K562 (cell line): ENCODE measurements around the gene SLC1A1. TPM values are rescaled to one million over a fixed set of nuclear protein-coding genes. Genes with fewer than 3 reads are reported as not detected.

Experiments used
- ATAC-seq: fragments of 200-7000 bp; cut with Tn5 transposase; 3 replicates; pipeline ENCODE4 v1.9.1; 2020; ENCODE audit warnings: moderate library complexity
- BruUV-seq: library from RNA; stranded (reverse); fragments of 400-500 nt; replicated peaks from 2 replicates; lab custom pipeline; 2021; lab: Mats Ljungman, UMichigan
- CTCF ChIA-PET: fragments of 300-600 bp; formaldehyde crosslinking; extraction: SDS; loops from one replicate; lab custom pipeline; 2021; ENCODE audit warnings: low intra/inter-chr PET ratio; lab: Yijun Ruan, JAX
- POLR2A ChIA-PET: fragments of 300-600, 350-650 bp; sonication (Branson Sonifier 250); formaldehyde crosslinking; extraction: SDS; loops from one replicate; lab custom pipeline; 2021; ENCODE audit warnings: antibody characterized with exemption, inconsistent platforms; lab: Yijun Ruan, JAX
- DNase-seq, 4 experiments: peaks; one replicate each; pipeline versions ENCODE4 v3.0.0 to v3.0.0-alpha.2; 2011 to 2018; ENCODE audit warnings: low spot score in 3 of 4, mixed read lengths in 3 of 4; ENCODE audit errors: extremely low read depth in 1 of 4
- FAIRE-seq: peaks from 2 replicates; lab custom pipeline; 2011; peaks lifted over from hg19 to GRCh38; lab: Jason Lieb, UNC
- H2AFZ ChIP-seq: 2 replicates; pipeline ENCODE4 v1.6.0; 2011; ENCODE audit warnings: low read depth, low read length, control low read depth, inconsistent platforms
- H3K27ac ChIP-seq: fragments of 200-600 bp; 3 replicates; pipeline ENCODE4 v1.8.0; 2011; ENCODE audit warnings: low read depth, mild to moderate bottlenecking, control low read depth, inconsistent platforms, low read length, moderate library complexity, mixed read lengths; ENCODE audit errors: extremely low read depth
- H3K27me3 ChIP-seq, 2 experiments: fragments of 300-600 bp in 1 of 2; 2 replicates in 1 of 2; 3 replicates in 1 of 2; pipeline versions ENCODE4 v1.6.0 to v1.8.0; 2011; ENCODE audit warnings: inconsistent platforms in 2 of 2, low read length in 2 of 2, mild to moderate bottlenecking in 1 of 2, mixed read lengths in 1 of 2, moderate library complexity in 1 of 2; ENCODE audit not compliant: control insufficient read depth in 2 of 2, insufficient read depth in 2 of 2
- H3K36me3 ChIP-seq: fragments of 300-600 bp; 3 replicates; pipeline ENCODE4 v1.8.0; 2011; ENCODE audit warnings: mild to moderate bottlenecking, low read length, inconsistent platforms; ENCODE audit not compliant: control insufficient read depth, insufficient read depth
- H3K4me1 ChIP-seq, 2 experiments: fragments of 200-600 bp in 1 of 2; replicated peaks in 1 of 2; 2 replicates in 1 of 2; 3 replicates in 1 of 2; pipeline versions ENCODE4 v1.5.1 to v1.8.0; 2011; ENCODE audit warnings: inconsistent platforms in 2 of 2, low read length in 2 of 2, mild to moderate bottlenecking in 1 of 2, mixed read lengths in 1 of 2, moderate library complexity in 1 of 2; ENCODE audit not compliant: control insufficient read depth in 2 of 2, insufficient read depth in 2 of 2
- H3K4me2 ChIP-seq: 2 replicates; pipeline ENCODE4 v1.6.1; 2011; ENCODE audit warnings: low read length, control low read depth, inconsistent platforms, mixed read lengths; ENCODE audit not compliant: insufficient read depth
- H3K4me3 ChIP-seq: fragments of 200-600 bp; sonication (generic), shearing (Covaris generic); 2 replicates; pipeline ENCODE4 v1.5.1; 2016; ENCODE audit warnings: control low read depth, inconsistent platforms
- H3K79me2 ChIP-seq: fragments of 200-600 bp; 3 replicates; pipeline ENCODE4 v1.8.0; 2011; ENCODE audit warnings: low read length, inconsistent platforms; ENCODE audit not compliant: control insufficient read depth, insufficient read depth
- H3K9ac ChIP-seq, 2 experiments: 2 replicates each; pipeline versions ENCODE4 v1.6.0 to v1.6.1; 2011; ENCODE audit warnings: low read depth in 2 of 2, low read length in 2 of 2, control low read depth in 1 of 2, inconsistent platforms in 1 of 2, mild to moderate bottlenecking in 1 of 2, mixed read lengths in 1 of 2; ENCODE audit not compliant: insufficient read depth in 1 of 2
- H3K9me1 ChIP-seq: one replicate; pipeline ENCODE4 v1.6.0; 2011; ENCODE audit warnings: inconsistent platforms, mild to moderate bottlenecking, low read length, moderate library complexity; ENCODE audit not compliant: control insufficient read depth, insufficient read depth
- H3K9me3 ChIP-seq: replicated peaks from 2 replicates; pipeline ENCODE4 v1.5.1; 2011; ENCODE audit warnings: low read depth, low read length, inconsistent platforms; ENCODE audit not compliant: control insufficient read depth, insufficient read depth
- H4K20me1 ChIP-seq: replicated peaks from 2 replicates; pipeline ENCODE4 v1.6.1; 2011; ENCODE audit warnings: low read length, inconsistent platforms, mixed read lengths; ENCODE audit not compliant: control insufficient read depth, insufficient read depth
- BRD4 ChIP-seq: fragments of 200-600 bp; sonication (generic); IDR thresholded peaks from 2 replicates; pipeline ENCODE4 v1.6.1; 2017; ENCODE audit warnings: inconsistent platforms
- GATA2 ChIP-seq: sonication (generic); formaldehyde crosslinking; IDR thresholded peaks from 2 replicates; pipeline ENCODE4 v1.4.0; 2020; ENCODE audit warnings: mild to moderate bottlenecking, missing genetic modification reagents
- KLF13 ChIP-seq: fragments of 450-650 bp; IDR thresholded peaks from 2 replicates; pipeline ENCODE4 v1.6.1; 2016; ENCODE audit warnings: missing genetic modification characterization, low read depth, mild to moderate bottlenecking, missing compliant biosample characterization, moderate library complexity, borderline replicate concordance
- LEF1 ChIP-seq: fragments of 450-650 bp; IDR thresholded peaks from 2 replicates; pipeline ENCODE4 v1.6.1; 2016; ENCODE audit warnings: mild to moderate bottlenecking
- NCOA4 ChIP-seq: fragments of 450-650 bp; IDR thresholded peaks from 2 replicates; pipeline ENCODE4 v1.6.1; 2018; ENCODE audit warnings: mild to moderate bottlenecking; ENCODE audit not compliant: partially characterized antibody
- NFYB ChIP-seq: IDR thresholded peaks from 2 replicates; pipeline ENCODE4 v1.6.1; 2011; ENCODE audit warnings: mild to moderate bottlenecking, moderate library complexity; ENCODE audit not compliant: insufficient read length; ENCODE audit errors: extremely low read depth
- NR2C1 ChIP-seq, 2 experiments: fragments of 450-650 bp; IDR thresholded peaks; 2 replicates each; pipeline ENCODE4 v1.6.1; 2017; ENCODE audit warnings: mild to moderate bottlenecking in 2 of 2, antibody characterized with exemption in 1 of 2, inconsistent platforms in 1 of 2, missing compliant biosample characterization in 1 of 2, missing genetic modification characterization in 1 of 2
- OTX1 ChIP-seq: fragments of 450-650 bp; formaldehyde crosslinking; IDR thresholded peaks from 2 replicates; pipeline ENCODE4 v1.4.0; 2022; ENCODE audit warnings: mild to moderate bottlenecking
- PTRF ChIP-seq: fragments of 450-650 bp; IDR thresholded peaks from 2 replicates; pipeline ENCODE4 v1.6.1; 2016; ENCODE audit warnings: mild to moderate bottlenecking, missing genetic modification characterization, missing compliant biosample characterization
- RUNX1 ChIP-seq: sonication (generic); IDR thresholded peaks from 2 replicates; pipeline ENCODE4 v1.6.1; 2016; ENCODE audit warnings: antibody characterized with exemption, low read depth
- SIN3A ChIP-seq, 2 experiments: fragments of 150-350 bp in 1 of 2; IDR thresholded peaks; 2 replicates each; pipeline ENCODE4 v1.6.1; 2011 to 2016; ENCODE audit warnings: borderline replicate concordance in 2 of 2, low read depth in 2 of 2, low read length in 2 of 2, mild to moderate bottlenecking in 2 of 2, moderate library complexity in 2 of 2; ENCODE audit not compliant: control insufficient read depth in 1 of 2
- ZBED1 ChIP-seq: IDR thresholded peaks from 2 replicates; pipeline ENCODE4 v1.6.1; 2014
- ZBTB17 ChIP-seq: fragments of 450-650 bp; formaldehyde crosslinking; IDR thresholded peaks from 2 replicates; pipeline ENCODE4 v1.4.0; 2020; ENCODE audit warnings: mild to moderate bottlenecking
- ZNF589 ChIP-seq: fragments of 200-800 bp; sonication (Bioruptor generic); IDR thresholded peaks from 2 replicates; pipeline ENCODE4 v1.6.1; 2016; ENCODE audit warnings: low read depth, missing genetic modification characterization, missing compliant biosample characterization
- WGBS: fragments of 100-300 bp; shearing (Covaris generic); methylation state at CpG from one replicate; pipeline ENCODE4 v1.1.6; 2016; ENCODE audit warnings: low coverage, mixed read lengths; ENCODE audit not compliant: insufficient coverage; ENCODE audit errors: missing lambda C conversion rate; 5-methylcytosine and 5-hydroxymethylcytosine counted together
- in situ Hi-C: fragments of 300-500 bp; cut with MboI; formaldehyde crosslinking; loops from 4 replicates; pipeline ENCODE4 v1.15.0; 2018; ENCODE audit warnings: inconsistent platforms, mixed read lengths
- intact Hi-C: fragments of 100-400 bp; cut with micrococcal nuclease; formaldehyde crosslinking; loops from 2 replicates; pipeline ENCODE4 v1.14.2; 2022
- polyA plus RNA-seq, 8 experiments: library from polyadenylated mRNA; depleted of rRNA in 4 of 8; stranded (reverse) in 5 of 8; unstranded in 3 of 8; fragments of >200 nt; fragmentation: Nextera tagmentation in 2 of 8; fragmentation: Illumina TruSeq in 1 of 8; extraction: Ambion mirVana in 2 of 8; extraction: Trizol in 1 of 8; gene quantifications; 2 replicates each; pipeline versions ENCODE4 v1.2.1 to v1.2.3, GENCODE V29; 2011 to 2014; ENCODE audit warnings: inconsistent platforms in 1 of 8, missing spikeins in 1 of 8
- total RNA-seq, 7 experiments: library from RNA; depleted of rRNA in 6 of 7; stranded (reverse); fragments of >200 nt in 6 of 7; fragmentation: Illumina TruSeq in 2 of 7; extraction: Trizol in 2 of 7; gene quantifications; 2 replicates each; pipeline versions ENCODE4 v1.2.1 to v1.2.3, GENCODE V29; 2011 to 2021; ENCODE audit warnings: low replicate concordance in 1 of 7
- TF ChIP-seq, protein P1 (sequence below): fragments of 450-650 bp; formaldehyde crosslinking; IDR thresholded peaks from 2 replicates; pipeline ENCODE4 v1.4.0; 2022; ENCODE audit warnings: mild to moderate bottlenecking, moderate library complexity
- TF ChIP-seq, protein P2 (sequence below), 3 experiments: fragments of 200-800 bp in 1 of 3; fragments of 250-450 bp in 1 of 3; fragments of 450-650 bp in 1 of 3; sonication (Bioruptor Pico) in 1 of 3; sonication (Bioruptor generic) in 1 of 3; formaldehyde crosslinking in 1 of 3; IDR thresholded peaks; 2 replicates each; pipeline versions ENCODE4 v1.6.1 to v1.8.0; 2016 to 2022; ENCODE audit warnings: mild to moderate bottlenecking in 2 of 3, missing genetic modification characterization in 2 of 3, missing compliant biosample characterization in 1 of 3, moderate library complexity in 1 of 3

The SLC1A1 gene
- total and polyA plus RNA-seq, 9 of the 15 experiments (the other 6 are each of a cell fraction or from before 2014, with no cell fraction given): 0.11 to 0.16 TPM; not detected in 7

DNA sequence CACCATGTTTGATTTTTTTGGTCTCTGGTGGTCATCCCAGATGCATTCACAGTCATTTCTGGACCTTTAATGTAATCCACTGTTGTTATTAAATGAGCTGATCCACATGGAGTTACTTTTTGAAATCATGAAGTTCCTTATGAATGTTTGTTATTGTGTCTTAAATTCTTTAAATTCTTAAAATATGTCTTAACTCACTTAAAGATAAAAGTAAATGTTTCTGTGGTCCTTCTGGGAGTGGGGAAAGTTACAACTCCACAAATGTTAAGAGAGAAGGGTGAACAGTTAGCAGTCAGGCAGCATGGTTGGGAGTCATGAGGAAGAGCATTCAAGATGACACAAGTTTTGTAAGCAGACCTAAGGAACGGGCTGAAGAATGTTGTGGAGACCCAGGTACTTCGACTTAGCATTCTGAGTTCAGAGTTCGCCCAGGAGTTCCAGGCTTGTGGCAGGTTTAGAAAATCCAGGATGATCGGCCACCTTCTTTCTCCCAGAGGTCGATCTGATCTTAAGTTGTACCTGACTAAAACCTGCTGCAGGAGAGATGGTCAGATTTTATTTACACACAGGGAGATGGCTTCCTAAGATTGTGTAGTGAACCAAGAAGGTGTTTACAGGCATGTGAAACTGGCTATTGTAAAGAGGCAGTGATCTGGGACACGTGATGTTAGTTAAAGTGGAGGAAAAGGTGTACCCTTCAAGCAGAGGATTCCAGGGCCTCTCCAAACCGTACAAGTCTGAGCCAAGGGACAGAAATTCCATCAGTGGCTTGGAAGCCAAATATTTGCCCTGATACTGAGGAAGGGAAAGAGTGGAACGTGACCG, 17.2 kb downstream of the SLC1A1 start:
- FAIRE-seq (no peak), ATAC-seq (no peak), DNase-seq (no peak)
- Histone ChIP-seq H3K36me3 (no peaks in the 10 kb centered on the region), H3K4me2 (no peak overlapping the region), H3K9ac (no peak overlapping the region), H3K9me1 (no peaks in the 10 kb centered on the region), H4K20me1 (no peaks in the 10 kb centered on the region), H3K79me2 (no peaks in the 10 kb centered on the region), H3K4me3 (no peak overlapping the region), H3K4me1 (no peaks in the 10 kb centered on the region), H3K27me3 (no peaks in the 10 kb centered on the region), H3K9me3 (no peaks in the 10 kb centered on the region), H2AFZ (no peak overlapping the region), H3K27ac (no peak overlapping the region)
- TF ChIP-seq ZBTB17 (CRISPR knock-in tag) (no peak), LEF1 (no peak), BRD4 (no peak), NCOA4 (no peak), KLF13 (no peak), ZNF589 (CRISPR knock-in tag) (no peak), NR2C1 (IDR thresholded peaks at IDR 0.05) (no peak), NR2C1 (tag; IDR thresholded peaks at IDR 0.05) (no peak), OTX1 (CRISPR knock-in tag) (no peak), GATA2 (CRISPR knock-in tag) (no peak), PTRF (tag) (no peak), NFYB (no peak), ZBED1 (no peak), SIN3A (IDR thresholded peaks at IDR 0.05; ENCODE audit: borderline replicate concordance in 2 of 2, control insufficient read depth in 1 of 2, low read depth in 2 of 2, low read length in 2 of 2) (no peak), RUNX1 (no peak)
- TF ChIP-seq, protein P1, sequence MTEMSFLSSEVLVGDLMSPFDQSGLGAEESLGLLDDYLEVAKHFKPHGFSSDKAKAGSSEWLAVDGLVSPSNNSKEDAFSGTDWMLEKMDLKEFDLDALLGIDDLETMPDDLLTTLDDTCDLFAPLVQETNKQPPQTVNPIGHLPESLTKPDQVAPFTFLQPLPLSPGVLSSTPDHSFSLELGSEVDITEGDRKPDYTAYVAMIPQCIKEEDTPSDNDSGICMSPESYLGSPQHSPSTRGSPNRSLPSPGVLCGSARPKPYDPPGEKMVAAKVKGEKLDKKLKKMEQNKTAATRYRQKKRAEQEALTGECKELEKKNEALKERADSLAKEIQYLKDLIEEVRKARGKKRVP (CRISPR knock-in tag): no peak
- TF ChIP-seq, protein P2, sequence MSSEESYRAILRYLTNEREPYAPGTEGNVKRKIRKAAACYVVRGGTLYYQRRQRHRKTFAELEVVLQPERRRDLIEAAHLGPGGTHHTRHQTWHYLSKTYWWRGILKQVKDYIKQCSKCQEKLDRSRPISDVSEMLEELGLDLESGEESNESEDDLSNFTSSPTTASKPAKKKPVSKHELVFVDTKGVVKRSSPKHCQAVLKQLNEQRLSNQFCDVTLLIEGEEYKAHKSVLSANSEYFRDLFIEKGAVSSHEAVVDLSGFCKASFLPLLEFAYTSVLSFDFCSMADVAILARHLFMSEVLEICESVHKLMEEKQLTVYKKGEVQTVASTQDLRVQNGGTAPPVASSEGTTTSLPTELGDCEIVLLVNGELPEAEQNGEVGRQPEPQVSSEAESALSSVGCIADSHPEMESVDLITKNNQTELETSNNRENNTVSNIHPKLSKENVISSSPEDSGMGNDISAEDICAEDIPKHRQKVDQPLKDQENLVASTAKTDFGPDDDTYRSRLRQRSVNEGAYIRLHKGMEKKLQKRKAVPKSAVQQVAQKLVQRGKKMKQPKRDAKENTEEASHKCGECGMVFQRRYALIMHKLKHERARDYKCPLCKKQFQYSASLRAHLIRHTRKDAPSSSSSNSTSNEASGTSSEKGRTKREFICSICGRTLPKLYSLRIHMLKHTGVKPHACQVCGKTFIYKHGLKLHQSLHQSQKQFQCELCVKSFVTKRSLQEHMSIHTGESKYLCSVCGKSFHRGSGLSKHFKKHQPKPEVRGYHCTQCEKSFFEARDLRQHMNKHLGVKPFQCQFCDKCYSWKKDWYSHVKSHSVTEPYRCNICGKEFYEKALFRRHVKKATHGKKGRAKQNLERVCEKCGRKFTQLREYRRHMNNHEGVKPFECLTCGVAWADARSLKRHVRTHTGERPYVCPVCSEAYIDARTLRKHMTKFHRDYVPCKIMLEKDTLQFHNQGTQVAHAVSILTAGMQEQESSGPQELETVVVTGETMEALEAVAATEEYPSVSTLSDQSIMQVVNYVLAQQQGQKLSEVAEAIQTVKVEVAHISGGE (CRISPR knock-in tag; IDR thresholded peaks at IDR 0.05): no peak
- BruUV-seq: no TSS peak
- WGBS: 13% methylated on average over 9 of the region's 9 CpGs
- intact Hi-C loops: no loop called here
- ChIA-PET CTCF (no interaction called here), POLR2A (no interaction called here)
- in situ Hi-C loops: no loop called here
